HEK293 (cell line): ENCODE results near the gene SLAMF6.

Experiments
- CTCF ChIA-PET: fragments of 350-600 bp; formaldehyde crosslinking; extraction: SDS; loops from one replicate; lab custom pipeline; 2021; ENCODE audit warnings: antibody characterized with exemption; lab: Yijun Ruan, JAX
- POLR2A ChIA-PET: fragments of 300-600 bp; formaldehyde crosslinking; extraction: SDS; loops from one replicate; lab custom pipeline; 2020; ENCODE audit warnings: antibody characterized with exemption, inconsistent platforms; lab: Yijun Ruan, JAX
- H3K27ac ChIP-seq: fragments of 200-500 bp; sonication (Bioruptor generic); 2 replicates; pipeline ENCODE4 v1.5.1; 2014; ENCODE audit warnings: low read depth, low read length, control low read depth, inconsistent platforms; ENCODE audit errors: extremely low read depth
- H3K36me3 ChIP-seq, 2 experiments: fragments of 200-500 bp in 1 of 2; sonication (Bioruptor generic) in 1 of 2; 1 replicate in 1 of 2; 2 replicates in 1 of 2; pipeline ENCODE4 v1.5.1; 2014 to 2017; ENCODE audit warnings: inconsistent platforms in 2 of 2, low read length in 2 of 2; ENCODE audit not compliant: control insufficient read depth in 2 of 2, insufficient read depth in 1 of 2
- H3K4me1 ChIP-seq: fragments of 200-500 bp; sonication (Bioruptor generic); 2 replicates; pipeline ENCODE4 v1.5.1; 2014; ENCODE audit warnings: mild to moderate bottlenecking, low read length, inconsistent platforms; ENCODE audit not compliant: control insufficient read depth, insufficient read depth
- H3K4me3 ChIP-seq: 2 replicates; pipeline ENCODE4 v1.5.1; 2011; ENCODE audit warnings: low read depth, mild to moderate bottlenecking, control low read depth, low read length, moderate library complexity
- H3K9me3 ChIP-seq: fragments of 200-500 bp; sonication (Bioruptor generic); 2 replicates; pipeline ENCODE4 v1.5.1; 2014; ENCODE audit warnings: low read depth, low read length, inconsistent platforms; ENCODE audit not compliant: control insufficient read depth, insufficient read depth
- MYNN ChIP-seq: fragments of 450-650 bp; formaldehyde crosslinking; IDR thresholded peaks from 2 replicates; pipeline ENCODE4 v1.5.1; 2016; ENCODE audit warnings: missing biosample characterization, missing genetic modification characterization, borderline replicate concordance
- YY2 ChIP-seq: fragments of 450-650 bp; formaldehyde crosslinking; IDR thresholded peaks from 2 replicates; pipeline ENCODE4 v1.5.1; 2016; ENCODE audit warnings: missing biosample characterization, missing genetic modification characterization
- ZBTB1 ChIP-seq: fragments of 450-650 bp; formaldehyde crosslinking; IDR thresholded peaks from 2 replicates; pipeline ENCODE4 v1.5.1; 2016; ENCODE audit warnings: missing biosample characterization, missing genetic modification characterization
- ZBTB6 ChIP-seq: fragments of 450-650 bp; formaldehyde crosslinking; IDR thresholded peaks from 2 replicates; pipeline ENCODE4 v1.5.1; 2017; ENCODE audit warnings: missing biosample characterization, missing genetic modification characterization
- ZFP3 ChIP-seq: fragments of 450-650 bp; formaldehyde crosslinking; IDR thresholded peaks from 2 replicates; pipeline ENCODE4 v1.5.1; 2016; ENCODE audit warnings: low read depth, missing biosample characterization, missing genetic modification characterization
- ZNF16 ChIP-seq: fragments of 450-650 bp; formaldehyde crosslinking; IDR thresholded peaks from 2 replicates; pipeline ENCODE4 v1.5.1; 2016; ENCODE audit warnings: low read depth, missing biosample characterization, missing genetic modification characterization
- ZNF214 ChIP-seq: fragments of 450-650 bp; formaldehyde crosslinking; IDR thresholded peaks from 2 replicates; pipeline ENCODE4 v1.5.1; 2017; ENCODE audit warnings: missing biosample characterization, mild to moderate bottlenecking, missing genetic modification characterization, borderline replicate concordance
- ZNF221 ChIP-seq: fragments of 450-650 bp; formaldehyde crosslinking; IDR thresholded peaks from 2 replicates; pipeline ENCODE4 v1.5.1; 2017; ENCODE audit warnings: missing biosample characterization, missing genetic modification characterization, borderline replicate concordance
- ZNF311 ChIP-seq: fragments of 450-650 bp; formaldehyde crosslinking; IDR thresholded peaks from 2 replicates; pipeline ENCODE4 v1.5.1; 2017; ENCODE audit warnings: missing biosample characterization, missing genetic modification characterization, borderline replicate concordance
- ZNF416 ChIP-seq: fragments of 450-650 bp; formaldehyde crosslinking; IDR thresholded peaks from 2 replicates; pipeline ENCODE4 v1.5.1; 2016; ENCODE audit warnings: missing biosample characterization, missing genetic modification characterization
- ZNF449 ChIP-seq: fragments of 450-650 bp; formaldehyde crosslinking; IDR thresholded peaks from 2 replicates; pipeline ENCODE4 v1.5.1; 2017; ENCODE audit warnings: missing biosample characterization, mild to moderate bottlenecking, missing genetic modification characterization, moderate library complexity
- ZNF501 ChIP-seq: fragments of 450-650 bp; formaldehyde crosslinking; IDR thresholded peaks from 2 replicates; pipeline ENCODE4 v1.5.1; 2016; ENCODE audit warnings: missing biosample characterization, missing genetic modification characterization
- ZNF518A ChIP-seq: fragments of 450-650 bp; formaldehyde crosslinking; conservative IDR thresholded peaks from 2 replicates; pipeline ENCODE4 v1.5.1; 2016; ENCODE audit warnings: low read depth, missing biosample characterization, missing genetic modification characterization
- ZNF585B ChIP-seq: fragments of 450-650 bp; formaldehyde crosslinking; IDR thresholded peaks from 2 replicates; pipeline ENCODE4 v1.5.1; 2016; ENCODE audit warnings: missing biosample characterization, missing genetic modification characterization
- ZNF624 ChIP-seq: fragments of 450-650 bp; formaldehyde crosslinking; IDR thresholded peaks from 2 replicates; pipeline ENCODE4 v1.5.1; 2017; ENCODE audit warnings: missing biosample characterization, missing genetic modification characterization
- ZNF670 ChIP-seq: fragments of 450-650 bp; formaldehyde crosslinking; IDR thresholded peaks from 2 replicates; pipeline ENCODE4 v1.5.1; 2016; ENCODE audit warnings: missing biosample characterization, missing genetic modification characterization, low read depth
- ZNF76 ChIP-seq: fragments of 450-650 bp; formaldehyde crosslinking; IDR thresholded peaks from 2 replicates; pipeline ENCODE4; 2016; ENCODE audit warnings: low read depth, missing biosample characterization, missing genetic modification characterization, borderline replicate concordance
- ZNF777 ChIP-seq: fragments of 450-650 bp; formaldehyde crosslinking; IDR thresholded peaks from 2 replicates; pipeline ENCODE4 v1.5.1; 2017; ENCODE audit warnings: missing biosample characterization, missing genetic modification characterization, borderline replicate concordance
- ZSCAN18 ChIP-seq: fragments of 450-650 bp; formaldehyde crosslinking; IDR thresholded peaks from 2 replicates; pipeline ENCODE4 v1.5.1; 2016; ENCODE audit warnings: missing biosample characterization, missing genetic modification characterization

SLAMF6 gene

GRCh38 chr1:160439718-160440117 lies 83.3 kb downstream of the SLAMF6 start:
- CTCF ChIA-PET, result interaction anchor here (1.0 to 1.3 kb wide), 2 partner anchors 12 to 149 kb away, joined by 3 to 4 read pairs; no protein-coding TSS in a partner anchor
- no peaks in the 10 kb centered on the region for H3K9me3 ChIP-seq
- no peaks in the 10 kb centered on the region for H3K36me3 ChIP-seq
- POLR2A ChIA-PET, result interaction anchor here (0.6 kb wide), 1 partner anchor 693 kb away, joined by 6 read pairs; no protein-coding TSS in a partner anchor
- H3K27ac ChIP-seq, result no peak overlapping the region
- H3K4me3 ChIP-seq, result no peak overlapping the region
- TF ChIP-seq ZBTB6 (tag by site-specific recombination) (no peak), ZNF624 (tag by site-specific recombination) (no peak), ZNF449 (tag by site-specific recombination) (no peak), ZSCAN18 (tag by site-specific recombination) (no peak), ZNF670 (tag by site-specific recombination) (no peak), ZNF221 (tag by site-specific recombination) (no peak), ZNF76 (no peak), ZNF585B (tag by site-specific recombination) (no peak), ZNF214 (tag by site-specific recombination) (no peak), ZNF777 (tag by site-specific recombination) (no peak), ZNF311 (tag by site-specific recombination) (no peak), ZBTB1 (no peak), ZNF501 (tag by site-specific recombination) (no peak), YY2 (no peak), ZNF416 (tag by site-specific recombination) (no peak), ZNF16 (tag by site-specific recombination) (no peak), ZNF518A (no peak), MYNN (no peak), ZFP3 (tag by site-specific recombination) (no peak)
- H3K4me1 ChIP-seq, result no peaks in the 10 kb centered on the region
